SU-DHL-6 (cell line): Measurements from ENCODE around the gene MORC1.

ENCODE experiments used
- H2AFZ ChIP-seq: fragments of 200-600 bp; sonication (generic); 2 replicates; pipeline ENCODE4 v1.6.1; 2014; ENCODE audit warnings: low read depth, mild to moderate bottlenecking, moderate library complexity, mixed read lengths, antibody characterized with exemption, low read length; ENCODE audit not compliant: severe bottlenecking
- H3F3A ChIP-seq: fragments of 200-600 bp; shearing (Covaris generic); 2 replicates; pipeline ENCODE4 v1.6.0; 2016; ENCODE audit warnings: antibody characterized with exemption, mild to moderate bottlenecking; ENCODE audit not compliant: insufficient read depth
- H3K27ac ChIP-seq: fragments of 200-600 bp; sonication (generic); 2 replicates; pipeline ENCODE4 v1.5.1; 2016; ENCODE audit warnings: low read depth, mild to moderate bottlenecking, low read length, moderate library complexity, mixed read lengths
- H3K27me3 ChIP-seq: fragments of 200-600 bp; sonication (generic), shearing (Covaris generic); 2 replicates; pipeline ENCODE4 v1.6.0; 2014; ENCODE audit warnings: mild to moderate bottlenecking, low read length
- H3K36me3 ChIP-seq: fragments of 200-600 bp; sonication (generic); 2 replicates; pipeline ENCODE4 v1.6.1; 2014; ENCODE audit warnings: mild to moderate bottlenecking, low read length, mixed read lengths
- H3K4me2 ChIP-seq: fragments of 300-600, 200-600 bp; shearing (Covaris generic), sonication (generic); 2 replicates; pipeline ENCODE4 v1.6.0; 2014; ENCODE audit warnings: low read length, low read depth, mild to moderate bottlenecking; ENCODE audit not compliant: poor library complexity, severe bottlenecking
- H3K4me3 ChIP-seq: fragments of 200-600 bp; sonication (generic); 2 replicates; pipeline ENCODE4 v1.5.1; 2014; ENCODE audit warnings: antibody characterized with exemption, low read length, mild to moderate bottlenecking, mixed read lengths; ENCODE audit not compliant: insufficient read depth, poor library complexity, severe bottlenecking
- H3K79me2 ChIP-seq: fragments of 200-600 bp; sonication (generic); 2 replicates; pipeline ENCODE4 v1.6.1; 2014; ENCODE audit warnings: mild to moderate bottlenecking, low read length, moderate library complexity; ENCODE audit not compliant: insufficient read depth
- H3K9ac ChIP-seq: fragments of 200-600 bp; sonication (generic); 2 replicates; pipeline ENCODE4 v1.7.0; 2014; ENCODE audit warnings: mild to moderate bottlenecking, low read length
- H3K9me2 ChIP-seq: fragments of 200-600 bp; sonication (generic); replicated peaks from 2 replicates; pipeline ENCODE4 v1.6.1; 2014; ENCODE audit warnings: low read length; ENCODE audit not compliant: insufficient read depth
- H3K9me3 ChIP-seq: fragments of 200-600 bp; sonication (generic); 2 replicates; pipeline ENCODE4 v1.6.1; 2014; ENCODE audit warnings: low read length, mixed read lengths; ENCODE audit not compliant: insufficient read depth
- H4K20me1 ChIP-seq: fragments of 200-600 bp; sonication (generic); 2 replicates; pipeline ENCODE4 v1.6.1; 2014; ENCODE audit warnings: low read depth, mild to moderate bottlenecking, antibody characterized with exemption, low read length, moderate library complexity, mixed read lengths
- EZH2phosphoT487 ChIP-seq: fragments of 200-600 bp; sonication (generic), shearing (Covaris generic); conservative IDR thresholded peaks from 2 replicates; pipeline ENCODE4 v1.6.1; 2018; ENCODE audit warnings: mild to moderate bottlenecking, antibody characterized with exemption, low read length, moderate library complexity, mixed read lengths
- TF ChIP-seq, protein P1 (sequence below): fragments of 200-600 bp; sonication (generic); IDR thresholded peaks from one replicate; pipeline ENCODE4 v1.5.1; 2017; ENCODE audit warnings: antibody characterized with exemption, mild to moderate bottlenecking, low read length, moderate library complexity; ENCODE audit not compliant: insufficient read depth, poor library complexity, severe bottlenecking

MORC1 gene

DNA sequence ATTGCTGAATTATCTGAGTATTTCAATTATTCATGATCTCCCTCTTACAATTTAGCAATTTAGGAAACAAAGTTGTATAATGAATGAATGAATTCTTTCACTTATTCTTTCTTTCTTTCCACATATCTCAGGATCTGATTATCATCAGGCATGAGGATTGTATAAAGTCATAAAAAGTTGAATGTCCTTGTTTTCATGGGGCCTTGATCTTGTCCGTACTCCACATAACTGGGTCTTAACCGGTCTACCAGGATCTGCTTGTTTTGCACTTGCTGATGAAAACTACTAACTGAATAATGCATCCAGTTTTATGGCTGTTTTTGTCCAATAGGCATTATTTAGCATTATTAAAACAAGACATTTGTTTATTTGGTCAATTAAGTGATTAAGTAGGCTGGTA, 31.1 kb upstream of the MORC1 start:
- Histone ChIP-seq H3K9me2 (no peaks in the 10 kb centered on the region), H3F3A (no peaks in the 10 kb centered on the region), H3K27ac (no peak overlapping the region), H3K36me3 (no peaks in the 10 kb centered on the region), H3K79me2 (no peaks in the 10 kb centered on the region), H3K4me2 (no peak overlapping the region), H4K20me1 (no peaks in the 10 kb centered on the region), H3K9me3 (no peaks in the 10 kb centered on the region), H2AFZ (no peak overlapping the region), H3K4me3 (no peak overlapping the region), H3K27me3 (no peaks in the 10 kb centered on the region), H3K9ac (no peak overlapping the region)
- TF ChIP-seq, protein P1, sequence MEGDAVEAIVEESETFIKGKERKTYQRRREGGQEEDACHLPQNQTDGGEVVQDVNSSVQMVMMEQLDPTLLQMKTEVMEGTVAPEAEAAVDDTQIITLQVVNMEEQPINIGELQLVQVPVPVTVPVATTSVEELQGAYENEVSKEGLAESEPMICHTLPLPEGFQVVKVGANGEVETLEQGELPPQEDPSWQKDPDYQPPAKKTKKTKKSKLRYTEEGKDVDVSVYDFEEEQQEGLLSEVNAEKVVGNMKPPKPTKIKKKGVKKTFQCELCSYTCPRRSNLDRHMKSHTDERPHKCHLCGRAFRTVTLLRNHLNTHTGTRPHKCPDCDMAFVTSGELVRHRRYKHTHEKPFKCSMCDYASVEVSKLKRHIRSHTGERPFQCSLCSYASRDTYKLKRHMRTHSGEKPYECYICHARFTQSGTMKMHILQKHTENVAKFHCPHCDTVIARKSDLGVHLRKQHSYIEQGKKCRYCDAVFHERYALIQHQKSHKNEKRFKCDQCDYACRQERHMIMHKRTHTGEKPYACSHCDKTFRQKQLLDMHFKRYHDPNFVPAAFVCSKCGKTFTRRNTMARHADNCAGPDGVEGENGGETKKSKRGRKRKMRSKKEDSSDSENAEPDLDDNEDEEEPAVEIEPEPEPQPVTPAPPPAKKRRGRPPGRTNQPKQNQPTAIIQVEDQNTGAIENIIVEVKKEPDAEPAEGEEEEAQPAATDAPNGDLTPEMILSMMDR, result no peak
- no peak for TF ChIP-seq EZH2phosphoT487

DNA sequence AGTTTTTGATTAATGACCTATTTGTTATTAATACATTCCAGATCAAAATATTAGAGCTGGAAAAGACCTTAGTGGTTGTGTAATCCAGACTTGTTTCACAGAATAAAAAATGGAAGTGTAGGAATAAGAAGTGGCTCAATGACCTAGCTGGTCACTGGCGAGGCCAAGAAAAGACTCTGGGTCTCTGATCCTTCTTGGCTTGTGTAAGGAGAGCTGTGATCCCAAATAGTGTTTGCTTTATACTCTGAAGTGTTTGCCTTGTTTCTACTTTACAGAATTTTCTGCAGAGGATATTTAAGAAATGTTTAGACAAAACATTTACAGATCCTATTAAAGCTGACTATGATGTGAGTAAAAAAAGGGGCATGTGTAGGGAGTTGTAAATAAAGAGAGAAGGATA, 25.7 kb upstream of the MORC1 start:
- TF ChIP-seq EZH2phosphoT487, result no peak
- TF ChIP-seq, protein P1, result no peak
- no peaks in the 10 kb centered on the region for H3K79me2 ChIP-seq
- H3K9me3 ChIP-seq, result no peaks in the 10 kb centered on the region
- no peak overlapping the region for H2AFZ ChIP-seq
- H3K9me2 ChIP-seq, result no peaks in the 10 kb centered on the region
- no peak overlapping the region for H3K27ac ChIP-seq
- H4K20me1 ChIP-seq, result no peaks in the 10 kb centered on the region
- no peak overlapping the region for H3K4me2 ChIP-seq
- H3F3A ChIP-seq, result no peaks in the 10 kb centered on the region
- no peak overlapping the region for H3K4me3 ChIP-seq
- H3K27me3 ChIP-seq, result no peaks in the 10 kb centered on the region
- no peaks in the 10 kb centered on the region for H3K36me3 ChIP-seq
- no peak overlapping the region for H3K9ac ChIP-seq

DNA sequence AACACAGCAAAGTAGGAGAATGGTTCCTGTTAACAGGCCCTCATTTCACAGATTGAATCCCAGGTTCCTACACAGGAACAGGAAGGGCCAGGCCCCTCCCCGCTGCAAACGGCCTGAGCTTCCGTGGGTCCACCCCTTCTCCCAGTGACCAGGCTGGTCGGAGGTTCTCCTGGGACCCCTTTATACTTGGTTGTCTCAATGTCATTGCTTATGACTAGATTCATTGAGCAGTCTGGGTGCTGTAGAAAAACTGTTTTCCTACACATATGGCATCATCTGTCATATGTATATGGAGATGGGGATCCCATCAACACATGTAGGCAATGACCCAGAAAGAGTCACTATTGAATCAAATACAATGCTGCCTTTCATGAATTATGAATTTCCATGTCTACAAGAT, 22.4 kb upstream of the MORC1 start:
- Histone ChIP-seq H3K9me2 (no peaks in the 10 kb centered on the region), H2AFZ (no peak overlapping the region), H3F3A (no peaks in the 10 kb centered on the region), H3K4me2 (no peak overlapping the region), H3K9ac (no peak overlapping the region), H3K79me2 (no peaks in the 10 kb centered on the region), H3K9me3 (no peaks in the 10 kb centered on the region), H3K27me3 (no peaks in the 10 kb centered on the region), H3K4me3 (no peak overlapping the region), H3K36me3 (no peaks in the 10 kb centered on the region), H4K20me1 (no peaks in the 10 kb centered on the region), H3K27ac (no peak overlapping the region)
- TF ChIP-seq, protein P1, result no peak
- no peak for TF ChIP-seq EZH2phosphoT487

DNA sequence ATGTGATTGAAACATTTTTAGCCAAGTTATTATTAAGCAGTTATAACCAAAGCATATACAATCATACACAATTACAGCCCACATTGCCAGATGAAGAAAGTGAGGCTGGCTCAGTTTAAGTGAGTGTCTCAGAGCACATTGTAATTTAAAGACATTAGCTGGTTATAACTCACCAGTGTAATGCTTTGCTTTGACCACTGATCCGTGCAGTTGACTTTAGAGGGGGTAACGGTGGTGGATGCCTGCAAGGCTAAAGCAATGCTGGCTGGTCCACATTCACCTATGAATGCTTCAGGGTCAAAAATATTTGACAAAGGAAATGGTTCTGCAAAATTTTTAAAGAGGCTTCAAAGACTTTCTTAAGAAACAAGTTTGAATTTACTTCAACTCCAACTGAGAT, 19.8 kb upstream of the MORC1 start:
- Histone ChIP-seq H3K4me3 (no peak overlapping the region), H4K20me1 (no peaks in the 10 kb centered on the region), H3K27me3 (no peaks in the 10 kb centered on the region), H3K36me3 (no peaks in the 10 kb centered on the region), H2AFZ (no peak overlapping the region), H3K27ac (no peak overlapping the region), H3K9me3 (no peaks in the 10 kb centered on the region), H3K9ac (no peak overlapping the region), H3K4me2 (no peak overlapping the region), H3K9me2 (no peaks in the 10 kb centered on the region), H3F3A (no peaks in the 10 kb centered on the region), H3K79me2 (no peaks in the 10 kb centered on the region)
- TF ChIP-seq, protein P1, result no peak
- TF ChIP-seq EZH2phosphoT487, result no peak
